ENCODE data around the gene KLC1. TPM values are rescaled to one million over a fixed set of nuclear protein-coding genes. Genes with fewer than 3 reads are reported as not detected.

The KLC1 gene
- total RNA-seq, 1 donor from 2014 or later, result 238 TPM

DNA sequence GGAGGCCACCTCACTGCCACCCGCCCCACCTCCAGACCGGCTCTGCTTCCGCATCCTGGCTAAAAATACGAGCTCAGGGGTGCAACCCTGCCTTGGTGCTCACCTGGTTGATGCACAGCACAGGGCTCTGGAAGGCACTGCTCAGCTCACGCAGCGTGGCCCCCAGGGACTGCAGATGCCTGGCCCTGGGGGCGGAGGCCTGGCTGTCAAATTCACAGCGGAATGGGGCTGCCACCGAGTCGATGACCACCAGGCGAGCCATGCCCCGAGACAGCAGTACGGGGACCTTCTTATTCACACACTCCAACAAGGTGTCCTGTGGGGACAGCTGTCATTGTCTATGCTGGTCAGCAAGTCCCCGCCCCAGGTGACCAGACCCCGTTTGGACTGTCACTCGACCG lies 70.2 kb downstream of the KLC1 start:
- Mint-ChIP-seq H3K27ac (ENCODE audit: unreplicated experiment) (no peak overlapping the region), H3K27me3 (ENCODE audit: low read depth, unreplicated experiment) (no peaks in the 10 kb centered on the region), H3K4me1 (ENCODE audit: low read depth, unreplicated experiment) (peaks cover 14% of the 10 kb centered on the region), H3K9me3 (ENCODE audit: unreplicated experiment) (no peaks in the 10 kb centered on the region), H3K36me3 (ENCODE audit: low read depth, unreplicated experiment) (peaks cover 3% of the 10 kb centered on the region), H3K4me3 (ENCODE audit: unreplicated experiment) (no peak overlapping the region)
- Histone ChIP-seq H3K4me3 (ENCODE audit: insufficient read depth, low read depth, low read length) (no peak overlapping the region), H3K79me2 (ENCODE audit: insufficient read depth, low read length) (peaks cover 54% of the 10 kb centered on the region), H3K27me3 (ENCODE audit: insufficient read depth, low read length) (no peaks in the 10 kb centered on the region), H3K9me3 (ENCODE audit: insufficient read depth, low read depth, low read length) (no peaks in the 10 kb centered on the region), H4K20me1 (ENCODE audit: insufficient read depth, low read length) (peaks cover 75% of the 10 kb centered on the region), H3K4me2 (ENCODE audit: low read length) (no peak overlapping the region), H3K9ac (ENCODE audit: low read length) (no peak overlapping the region), H3K4me1 (ENCODE audit: insufficient read depth, low read length) (peaks cover 23% of the 10 kb centered on the region), H2AFZ (ENCODE audit: low read depth, low read length) (no peak overlapping the region), H3K36me3 (ENCODE audit: insufficient read depth, low read length) (peaks cover 11% of the 10 kb centered on the region), H3K27ac (ENCODE audit: low read depth, low read length) (no peak overlapping the region)
- DNase-seq (ENCODE audit: low read depth), result no peak
- TF ChIP-seq, protein P1, sequence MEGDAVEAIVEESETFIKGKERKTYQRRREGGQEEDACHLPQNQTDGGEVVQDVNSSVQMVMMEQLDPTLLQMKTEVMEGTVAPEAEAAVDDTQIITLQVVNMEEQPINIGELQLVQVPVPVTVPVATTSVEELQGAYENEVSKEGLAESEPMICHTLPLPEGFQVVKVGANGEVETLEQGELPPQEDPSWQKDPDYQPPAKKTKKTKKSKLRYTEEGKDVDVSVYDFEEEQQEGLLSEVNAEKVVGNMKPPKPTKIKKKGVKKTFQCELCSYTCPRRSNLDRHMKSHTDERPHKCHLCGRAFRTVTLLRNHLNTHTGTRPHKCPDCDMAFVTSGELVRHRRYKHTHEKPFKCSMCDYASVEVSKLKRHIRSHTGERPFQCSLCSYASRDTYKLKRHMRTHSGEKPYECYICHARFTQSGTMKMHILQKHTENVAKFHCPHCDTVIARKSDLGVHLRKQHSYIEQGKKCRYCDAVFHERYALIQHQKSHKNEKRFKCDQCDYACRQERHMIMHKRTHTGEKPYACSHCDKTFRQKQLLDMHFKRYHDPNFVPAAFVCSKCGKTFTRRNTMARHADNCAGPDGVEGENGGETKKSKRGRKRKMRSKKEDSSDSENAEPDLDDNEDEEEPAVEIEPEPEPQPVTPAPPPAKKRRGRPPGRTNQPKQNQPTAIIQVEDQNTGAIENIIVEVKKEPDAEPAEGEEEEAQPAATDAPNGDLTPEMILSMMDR (IDR thresholded peaks at IDR 0.05; ENCODE audit: insufficient read depth, low read depth, low read length), result no peak
- no peak for TF ChIP-seq EZH2 (IDR thresholded peaks at IDR 0.05; ENCODE audit: insufficient read depth, low read length)
- no peak for FAIRE-seq

DNA sequence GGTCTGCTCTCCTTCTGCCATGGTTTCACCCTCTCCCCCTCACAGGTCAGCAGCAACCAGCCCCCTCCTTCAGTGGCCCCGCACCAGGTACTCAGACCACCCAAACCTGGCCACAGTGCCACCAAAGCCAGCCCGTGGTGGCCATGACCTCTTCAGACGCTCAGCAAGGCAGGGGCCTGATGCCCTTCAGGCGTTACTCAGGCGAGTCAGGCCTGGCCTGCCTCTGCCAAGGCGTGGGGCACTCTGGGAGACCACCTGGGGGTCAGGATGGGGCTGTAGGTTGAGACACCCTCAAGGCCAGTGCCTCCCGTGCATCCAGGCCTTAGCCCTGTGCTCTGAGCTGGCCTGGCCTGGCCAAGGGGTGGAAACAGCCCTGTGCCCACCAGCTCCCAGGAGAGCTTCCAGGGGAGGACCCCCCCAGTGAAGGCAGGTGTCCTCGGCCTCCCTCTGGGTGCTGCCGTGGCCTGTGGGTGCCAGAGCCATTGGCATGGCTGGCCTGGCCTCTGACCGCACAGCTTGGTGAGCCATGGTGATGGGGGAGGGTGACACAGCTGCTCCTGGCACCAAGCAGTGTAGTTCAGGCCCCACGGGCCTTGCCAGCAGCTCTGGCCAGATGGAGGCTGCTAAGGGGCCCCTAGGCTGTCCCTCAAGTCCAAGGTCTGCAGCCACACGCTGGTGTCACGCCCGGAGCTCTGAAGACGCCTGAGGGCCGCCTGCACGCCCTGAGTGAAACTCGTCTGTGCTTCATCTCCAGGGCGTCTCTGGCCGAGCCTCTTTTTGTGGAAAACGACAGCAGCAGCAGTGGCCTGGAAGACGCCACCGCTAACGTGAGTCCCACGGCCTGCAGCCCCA lies 71.1 kb downstream of the KLC1 start:
- Mint-ChIP-seq H3K4me3 (ENCODE audit: unreplicated experiment) (no peak overlapping the region), H3K4me1 (ENCODE audit: low read depth, unreplicated experiment) (peaks cover 14% of the 10 kb centered on the region), H3K27ac (ENCODE audit: unreplicated experiment) (no peak overlapping the region), H3K9me3 (ENCODE audit: unreplicated experiment) (no peaks in the 10 kb centered on the region), H3K27me3 (ENCODE audit: low read depth, unreplicated experiment) (no peaks in the 10 kb centered on the region), H3K36me3 (ENCODE audit: low read depth, unreplicated experiment) (peaks cover 3% of the 10 kb centered on the region)
- Histone ChIP-seq H3K27ac (ENCODE audit: low read depth, low read length) (no peak overlapping the region), H3K4me1 (ENCODE audit: insufficient read depth, low read length) (peaks cover 23% of the 10 kb centered on the region), H3K79me2 (ENCODE audit: insufficient read depth, low read length) (peaks cover 49% of the 10 kb centered on the region), H3K36me3 (ENCODE audit: insufficient read depth, low read length) (peaks cover 9% of the 10 kb centered on the region), H2AFZ (ENCODE audit: low read depth, low read length) (no peak overlapping the region), H3K27me3 (ENCODE audit: insufficient read depth, low read length) (no peaks in the 10 kb centered on the region), H3K9ac (ENCODE audit: low read length) (no peak overlapping the region), H3K4me2 (ENCODE audit: low read length) (no peak overlapping the region), H4K20me1 (ENCODE audit: insufficient read depth, low read length) (peaks cover 76% of the 10 kb centered on the region), H3K9me3 (ENCODE audit: insufficient read depth, low read depth, low read length) (no peaks in the 10 kb centered on the region), H3K4me3 (ENCODE audit: insufficient read depth, low read depth, low read length) (no peak overlapping the region)
- DNase-seq (ENCODE audit: low read depth) (no peak), FAIRE-seq (no peak)
- TF ChIP-seq EZH2 (IDR thresholded peaks at IDR 0.05; ENCODE audit: insufficient read depth, low read length), result no peak
- TF ChIP-seq, protein P1 (IDR thresholded peaks at IDR 0.05; ENCODE audit: insufficient read depth, low read depth, low read length), result no peak
